GM23248 (cell line): ENCODE data around the gene RNF114. TPM values are rescaled to one million over a fixed set of nuclear protein-coding genes. Genes with fewer than 3 reads are reported as not detected.

Experiments
- DNase-seq: peaks from one replicate; pipeline ENCODE4 v3.0.0-alpha.2; 2015
- H2AFZ ChIP-seq: fragments of 200-600 bp; sonication (generic); 2 replicates; pipeline ENCODE4 v1.6.1; 2016; ENCODE audit warnings: antibody characterized with exemption
- H3F3A ChIP-seq: fragments of 200-600 bp; sonication (generic); 2 replicates; pipeline ENCODE4 v1.6.1; 2016; ENCODE audit warnings: mild to moderate bottlenecking, antibody characterized with exemption, mixed run types; ENCODE audit not compliant: insufficient read depth
- H3K27ac ChIP-seq: fragments of 200-600 bp; sonication (generic); 2 replicates; pipeline ENCODE4 v1.5.1; 2016; ENCODE audit warnings: mild to moderate bottlenecking
- H3K27me3 ChIP-seq: fragments of 200-600 bp; sonication (generic); replicated peaks from 2 replicates; pipeline ENCODE4 v1.6.1; 2016; ENCODE audit warnings: mild to moderate bottlenecking; ENCODE audit not compliant: insufficient read depth
- H3K36me3 ChIP-seq: fragments of 200-600 bp; sonication (generic); 2 replicates; pipeline ENCODE4 v1.6.1; 2016; ENCODE audit warnings: low read depth, mild to moderate bottlenecking
- H3K4me1 ChIP-seq: fragments of 200-600 bp; sonication (generic); 2 replicates; pipeline ENCODE4 v1.6.1; 2016; ENCODE audit warnings: mild to moderate bottlenecking; ENCODE audit not compliant: insufficient read depth
- H3K4me2 ChIP-seq: fragments of 200-600 bp; sonication (generic); one replicate; pipeline ENCODE4 v1.6.1; 2016; ENCODE audit warnings: mild to moderate bottlenecking; ENCODE audit not compliant: unreplicated experiment
- H3K4me3 ChIP-seq: fragments of 200-600 bp; sonication (generic); 2 replicates; pipeline ENCODE4 v1.5.1; 2016; ENCODE audit warnings: mild to moderate bottlenecking
- H3K79me2 ChIP-seq: fragments of 200-600 bp; sonication (generic); 2 replicates; pipeline ENCODE4 v1.6.1; 2016; ENCODE audit warnings: mild to moderate bottlenecking; ENCODE audit not compliant: insufficient read depth
- H3K9ac ChIP-seq: fragments of 200-600 bp; sonication (generic); 2 replicates; pipeline ENCODE4 v1.6.1; 2016; ENCODE audit warnings: mild to moderate bottlenecking
- H3K9me2 ChIP-seq: fragments of 200-600 bp; sonication (generic); 2 replicates; pipeline ENCODE4 v1.6.1; 2016; ENCODE audit warnings: mixed run types, mild to moderate bottlenecking, moderate library complexity; ENCODE audit not compliant: insufficient read depth
- H3K9me3 ChIP-seq: fragments of 200-600 bp; sonication (generic); one replicate; pipeline ENCODE4 v1.6.1; 2017; ENCODE audit warnings: low read depth
- H4K20me1 ChIP-seq: fragments of 200-600 bp; sonication (generic); 2 replicates; pipeline ENCODE4 v1.6.0; 2016; ENCODE audit not compliant: insufficient read depth
- EZH2 ChIP-seq: fragments of 200-600 bp; sonication (generic); IDR thresholded peaks from 2 replicates; pipeline ENCODE4 v1.6.1; 2018; ENCODE audit warnings: antibody characterized with exemption, mild to moderate bottlenecking; ENCODE audit not compliant: insufficient read depth, poor library complexity, severe bottlenecking
- EZH2phosphoT487 ChIP-seq: fragments of 200-600 bp; sonication (generic); IDR thresholded peaks from 2 replicates; pipeline ENCODE4 v1.6.1; 2018; ENCODE audit warnings: antibody characterized with exemption, moderate library complexity, mild to moderate bottlenecking, low read depth; ENCODE audit not compliant: insufficient read depth
- WGBS, 2 experiments: methylation state at CpG; one replicate each; pipeline ENCODE4 v1.1.6; 2015 to 2017; ENCODE audit warnings: low lambda C conversion rate in 2 of 2, low coverage in 1 of 2; ENCODE audit errors: missing lambda C conversion rate in 2 of 2; 5-methylcytosine and 5-hydroxymethylcytosine counted together
- in situ Hi-C: fragments of 300-500 bp; cut with MboI; formaldehyde crosslinking; loops from 2 replicates; pipeline ENCODE4 v1.15.0; 2020
- polyA plus RNA-seq: library from polyadenylated mRNA; unstranded; fragments of >200 nt; fragmentation: Nextera tagmentation; extraction: Ambion mirVana; gene quantifications from 2 replicates; pipeline ENCODE4 v1.2.1, GENCODE V29; 2016
- small RNA-seq: library from RNA; depleted of rRNA; stranded (forward); fragments of <200 nt; gene quantifications from one replicate; pipeline ENCODE3, GENCODE V24; 2014; ENCODE audit warnings: low read depth, low replicate concordance
- total RNA-seq: library from RNA; depleted of rRNA; stranded (reverse); fragments of >200 nt; shearing (Covaris generic); gene quantifications from 2 replicates; pipeline ENCODE4 v1.2.3, GENCODE V29; 2014; rRNA removed

RNF114 gene
- total and polyA plus RNA-seq, 2 experiments from 2014 or later, result 72.7 to 96.0 TPM

- Histone ChIP-seq H4K20me1 (no peaks in the 10 kb centered on the region), H3K9ac (no peak overlapping the region), H3K4me3 (no peak overlapping the region), H3K4me2 (no peak overlapping the region), H3K9me3 (no peaks in the 10 kb centered on the region), H3F3A (no peaks in the 10 kb centered on the region), H3K27ac (no peak overlapping the region), H2AFZ (no peak overlapping the region), H3K36me3 (no peaks in the 10 kb centered on the region), H3K9me2 (no peaks in the 10 kb centered on the region), H3K4me1 (peaks cover 10% of the 10 kb centered on the region), H3K27me3 (no peaks in the 10 kb centered on the region), H3K79me2 (no peaks in the 10 kb centered on the region)
- in situ Hi-C loops, result no loop called here
- DNase-seq, result no peak
- WGBS, 2 experiments, result 87 to 88% methylated on average over 9 of the region's 9 CpGs
- TF ChIP-seq EZH2phosphoT487, result no peak
- no peak for TF ChIP-seq EZH2
Observed at GRCh38 chr20:50001784-50002311, 65.7 kb downstream of the RNF114 start.

DNA sequence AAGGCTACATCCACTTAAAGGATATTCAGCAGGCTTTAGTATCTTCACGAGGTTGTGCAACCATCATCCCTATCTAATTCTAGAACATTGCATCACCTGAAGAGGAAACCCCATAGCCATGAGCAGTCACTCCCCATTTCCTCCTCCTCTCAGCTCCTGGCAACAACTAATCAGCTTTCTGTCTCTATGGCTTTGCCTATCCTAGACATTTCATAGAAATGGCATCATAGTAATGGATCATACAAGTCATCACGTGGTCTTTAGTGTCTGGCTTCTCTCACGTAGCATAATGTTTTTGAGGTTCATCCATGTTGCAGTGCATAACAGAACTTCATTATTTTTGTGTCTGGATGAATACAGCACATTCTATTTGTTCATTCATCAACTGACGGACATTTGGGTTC is 67.1 kb downstream of the RNF114 start:
- Histone ChIP-seq H3K9me2 (no peaks in the 10 kb centered on the region), H3K4me3 (no peak overlapping the region), H3K4me2 (no peak overlapping the region), H2AFZ (no peak overlapping the region), H3K79me2 (no peaks in the 10 kb centered on the region), H3K36me3 (no peaks in the 10 kb centered on the region), H3K9me3 (no peaks in the 10 kb centered on the region), H3K4me1 (peaks cover 10% of the 10 kb centered on the region), H4K20me1 (no peaks in the 10 kb centered on the region), H3K27me3 (no peaks in the 10 kb centered on the region), H3F3A (no peaks in the 10 kb centered on the region), H3K9ac (no peak overlapping the region), H3K27ac (peak overlapping the region; percentile 43)
- TF ChIP-seq EZH2phosphoT487 (no peak), EZH2 (no peak)
- in situ Hi-C loops, result no loop called here
- peak; percentile 92 for DNase-seq
- WGBS, 2 experiments, result 29 to 34% methylated on average over 4 of the region's 4 CpGs

Small RNAs within 50 kb of the gene (small RNA-seq; reads per million reads assigned to genes)
- gene RF00017 (not detected), gene RF00019 (not detected), gene RNU6-147P (not detected)

Other genes starting within 250 kb of the RNF114 start
- 15.9 and 16.9 TPM in 2 replicates for gene B4GALT5, start 222.5 kb upstream of the RNF114 start, total RNA-seq
- 4.2 and 4.5 TPM in 2 replicates for gene B4GALT5, start 222.5 kb upstream of the RNF114 start, polyA plus RNA-seq
- gene SLC9A8, start 123.6 kb upstream of the RNF114 start, total RNA-seq, result 5.0 and 6.3 TPM in 2 replicates
- 3.2 and 4.2 TPM in 2 replicates for gene SLC9A8, start 123.6 kb upstream of the RNF114 start, polyA plus RNA-seq
- gene SPATA2, start 20.9 kb upstream of the RNF114 start, total RNA-seq, result 3.1 and 4.8 TPM in 2 replicates
- gene SPATA2, start 20.9 kb upstream of the RNF114 start, polyA plus RNA-seq, result 4.2 and 4.6 TPM in 2 replicates
- 2.4 and 7.6 TPM in 2 replicates for gene SNAI1, start 46.6 kb downstream of the RNF114 start, total RNA-seq
- 13.4 and 15.7 TPM in 2 replicates for gene SNAI1, start 46.6 kb downstream of the RNF114 start, polyA plus RNA-seq
- gene UBE2V1, start 176.8 kb downstream of the RNF114 start, total RNA-seq, result 41.7 and 49.1 TPM in 2 replicates
- 186 and 197 TPM in 2 replicates for gene UBE2V1, start 176.8 kb downstream of the RNF114 start, polyA plus RNA-seq
- 54.6 and 55.7 TPM in 2 replicates for gene PEDS1, start 217.3 kb downstream of the RNF114 start, total RNA-seq
- 53.9 and 54.0 TPM in 2 replicates for gene PEDS1, start 217.3 kb downstream of the RNF114 start, polyA plus RNA-seq